H9 (cell line): ENCODE results near the gene RMC1. TPM values are rescaled to one million over a fixed set of nuclear protein-coding genes. Genes with fewer than 3 reads are reported as not detected.

Experiments used
- DNase-seq: peaks from one replicate; pipeline ENCODE4 v3.0.0-alpha.2; 2017
- H2AFZ ChIP-seq: one replicate; pipeline ENCODE4 v1.6.1; 2013; ENCODE audit warnings: mild to moderate bottlenecking, low read length, control low read depth, moderate library complexity
- H2AK5ac ChIP-seq: 2 replicates; pipeline ENCODE4 v1.6.1; 2013; ENCODE audit warnings: low read length, control low read depth, mixed read lengths; ENCODE audit not compliant: insufficient read length
- H2BK120ac ChIP-seq: one replicate; pipeline ENCODE4 v1.6.1; 2013; ENCODE audit warnings: low read depth, mild to moderate bottlenecking, low read length, control low read depth, inconsistent platforms; ENCODE audit not compliant: poor library complexity, severe bottlenecking
- H2BK12ac ChIP-seq: 2 replicates; pipeline ENCODE4 v1.6.1; 2013; ENCODE audit warnings: low read length, control low read depth, mixed read lengths, low read depth; ENCODE audit not compliant: insufficient read length
- H2BK15ac ChIP-seq: 2 replicates; pipeline ENCODE4 v1.6.1; 2013; ENCODE audit warnings: low read depth, low read length, control low read depth
- H2BK20ac ChIP-seq: one replicate; pipeline ENCODE4 v1.6.1; 2013; ENCODE audit warnings: low read depth, mild to moderate bottlenecking, low read length, control low read depth, inconsistent platforms; ENCODE audit not compliant: poor library complexity, severe bottlenecking
- H2BK5ac ChIP-seq: 2 replicates; pipeline ENCODE4 v1.6.1; 2013; ENCODE audit warnings: low read length, control low read depth, mixed read lengths; ENCODE audit not compliant: insufficient read length
- H3K14ac ChIP-seq: 2 replicates; pipeline ENCODE4 v1.6.1; 2013; ENCODE audit warnings: low read length, control low read depth; ENCODE audit not compliant: insufficient read depth
- H3K18ac ChIP-seq: 2 replicates; pipeline ENCODE4 v1.6.1; 2013; ENCODE audit warnings: low read depth, mild to moderate bottlenecking, mixed read lengths, low read length, control low read depth; ENCODE audit not compliant: insufficient read length
- H3K23ac ChIP-seq: 2 replicates; pipeline ENCODE4 v1.6.1; 2013; ENCODE audit warnings: low read length, control low read depth, mixed read lengths, low read depth; ENCODE audit not compliant: insufficient read length
- H3K23me2 ChIP-seq: 2 replicates; pipeline ENCODE4 v1.6.1; 2013; ENCODE audit warnings: low read depth, mild to moderate bottlenecking, mixed read lengths, low read length, control low read depth; ENCODE audit not compliant: insufficient read length, poor library complexity, severe bottlenecking
- H3K27ac ChIP-seq: 2 replicates; pipeline ENCODE4 v1.5.1; 2013; ENCODE audit warnings: low read length, control low read depth, mixed read lengths, low read depth; ENCODE audit not compliant: insufficient read length
- H3K27me3 ChIP-seq: 2 replicates; pipeline ENCODE4 v1.6.1; 2013; ENCODE audit warnings: low read length, control low read depth, inconsistent platforms; ENCODE audit not compliant: insufficient read depth
- H3K4ac ChIP-seq: 2 replicates; pipeline ENCODE4 v1.6.1; 2013; ENCODE audit warnings: low read depth, mild to moderate bottlenecking, control low read depth, inconsistent platforms, low read length, moderate library complexity
- H3K4me1 ChIP-seq: 2 replicates; pipeline ENCODE4 v1.6.1; 2013; ENCODE audit warnings: low read length, control low read depth, inconsistent platforms; ENCODE audit not compliant: insufficient read depth
- H3K4me2 ChIP-seq: 2 replicates; pipeline ENCODE4 v1.6.1; 2013; ENCODE audit warnings: low read length, control low read depth, mixed read lengths; ENCODE audit not compliant: insufficient read length, insufficient read depth
- H3K56ac ChIP-seq: 2 replicates; pipeline ENCODE4 v1.6.1; 2013; ENCODE audit warnings: low read depth, mild to moderate bottlenecking, mixed read lengths, low read length, control low read depth; ENCODE audit not compliant: insufficient read length
- H3K79me1 ChIP-seq: 2 replicates; pipeline ENCODE4 v1.6.1; 2013; ENCODE audit warnings: low read depth, mild to moderate bottlenecking, moderate library complexity, low read length, control low read depth, inconsistent platforms; ENCODE audit not compliant: insufficient read depth, poor library complexity, severe bottlenecking
- H3K79me2 ChIP-seq: 2 replicates; pipeline ENCODE4 v1.6.1; 2013; ENCODE audit warnings: low read length, control low read depth, inconsistent platforms; ENCODE audit not compliant: insufficient read depth
- H3K9ac ChIP-seq: 2 replicates; pipeline ENCODE4 v1.6.1; 2013; ENCODE audit warnings: low read length, control low read depth, mixed read lengths; ENCODE audit not compliant: insufficient read length; ENCODE audit errors: extremely low read depth
- H3K9me3 ChIP-seq: one replicate; pipeline ENCODE4 v1.6.1; 2013; ENCODE audit warnings: low read depth, low read length, inconsistent platforms; ENCODE audit not compliant: control insufficient read depth
- H3T11ph ChIP-seq: one replicate; pipeline ENCODE4 v1.6.1; 2013; ENCODE audit warnings: mild to moderate bottlenecking, low read length, control low read depth, inconsistent platforms
- H4K20me1 ChIP-seq: one replicate; pipeline ENCODE4 v1.6.1; 2013; ENCODE audit not compliant: control insufficient read depth, insufficient read length, insufficient read depth
- H4K5ac ChIP-seq: 2 replicates; pipeline ENCODE4 v1.6.1; 2013; ENCODE audit warnings: low read depth, mild to moderate bottlenecking, mixed read lengths, low read length, control low read depth; ENCODE audit not compliant: insufficient read length
- H4K8ac ChIP-seq: replicated peaks from 2 replicates; pipeline ENCODE4 v1.6.1; 2013; ENCODE audit warnings: low read length, control low read depth, mixed read lengths, low read depth; ENCODE audit not compliant: insufficient read length
- H4K91ac ChIP-seq: 2 replicates; pipeline ENCODE4 v1.6.1; 2013; ENCODE audit warnings: low read depth, mild to moderate bottlenecking, moderate library complexity, mixed read lengths, low read length, control low read depth; ENCODE audit not compliant: insufficient read length
- H3K27ac Mint-ChIP-seq, 3 experiments: 2 replicates in 2 of 3; 3 replicates in 1 of 3; pipeline ENCODE4 v1.8.0; 2020 to 2021; ENCODE audit warnings: mixed read lengths in 3 of 3, mild to moderate bottlenecking in 1 of 3, moderate library complexity in 1 of 3
- H3K27me3 Mint-ChIP-seq: 2 replicates; pipeline ENCODE4 v1.8.0; 2021; ENCODE audit warnings: low read depth, mild to moderate bottlenecking, moderate library complexity, mixed read lengths
- H3K36me3 Mint-ChIP-seq, 3 experiments: 2 replicates in 2 of 3; 3 replicates in 1 of 3; pipeline ENCODE4 v1.8.0; 2020 to 2021; ENCODE audit warnings: low read depth in 3 of 3, mixed read lengths in 3 of 3; ENCODE audit not compliant: insufficient read depth in 1 of 3
- H3K4me1 Mint-ChIP-seq, 2 experiments: 2 replicates each; pipeline ENCODE4 v1.8.0; 2020; ENCODE audit warnings: mixed read lengths in 2 of 2
- H3K4me3 Mint-ChIP-seq, 2 experiments: 2 replicates in 1 of 2; 3 replicates in 1 of 2; pipeline ENCODE4 v1.8.0; 2020 to 2021; ENCODE audit warnings: mild to moderate bottlenecking in 2 of 2, mixed read lengths in 2 of 2, moderate library complexity in 1 of 2
- H3K9me3 Mint-ChIP-seq, 2 experiments: 2 replicates in 1 of 2; 3 replicates in 1 of 2; pipeline ENCODE4 v1.8.0; 2020; ENCODE audit warnings: mild to moderate bottlenecking in 2 of 2, mixed read lengths in 2 of 2, moderate library complexity in 1 of 2
- CTCF ChIP-seq: fragments of 200-600 bp; sonication (generic); conservative IDR thresholded peaks from 3 replicates; pipeline ENCODE4 v1.8.0; 2021; ENCODE audit warnings: antibody characterized with exemption, mild to moderate bottlenecking
- WGBS: extraction: QIAGEN DNeasy Blood & Tissue Kit; methylation state at CpG from one replicate; pipeline ENCODE4 v1.1.7; 2013; ENCODE audit warnings: missing lambda C conversion rate, low lambda C conversion rate, mixed read lengths; ENCODE audit not compliant: insufficient read length; ENCODE audit errors: extremely low coverage; 5-methylcytosine and 5-hydroxymethylcytosine counted together
- total RNA-seq: library from RNA; stranded (reverse); gene quantifications from 2 replicates; pipeline ENCODE4 v1.2.1, GENCODE V29; 2021

Gene RMC1
- total RNA-seq, 1 experiment from 2014 or later: 21.3 TPM

DNA sequence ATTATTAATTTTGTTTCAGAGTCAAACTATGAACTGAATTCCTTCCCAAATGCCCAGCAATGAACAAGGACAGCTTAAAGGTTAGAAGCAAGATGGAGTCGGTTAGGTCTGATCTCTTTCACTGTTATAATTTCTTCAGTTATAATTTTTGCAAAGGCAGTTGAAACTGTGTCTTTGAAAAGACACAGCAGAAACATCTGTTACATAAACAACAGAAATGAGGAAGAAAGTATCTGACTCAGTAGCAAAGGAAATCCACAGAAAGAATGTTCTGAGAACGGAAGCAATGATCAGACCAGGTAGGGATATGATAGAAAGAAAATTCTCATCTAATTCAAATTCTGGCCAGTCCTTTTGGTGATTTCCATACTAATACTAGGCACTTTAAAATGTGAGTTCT is 5.2 kb upstream of the RMC1 start:
- peaks cover 7 to 13% of the 10 kb centered on the region in 2 experiments for H3K4me1 Mint-ChIP-seq

More for the DNA sequence above, 5.2 kb upstream of the RMC1 start:
- Histone ChIP-seq H2BK12ac (no peak overlapping the region), H3K56ac (no peak overlapping the region), H4K5ac (no peak overlapping the region), H3K14ac (no peak overlapping the region), H3K9ac (no peak overlapping the region), H3K23me2 (peaks cover 3% of the 10 kb centered on the region), H2BK15ac (no peak overlapping the region), H3K4me1 (no peaks in the 10 kb centered on the region), H3K27me3 (no peaks in the 10 kb centered on the region), H2AFZ (no peak overlapping the region), H4K91ac (no peak overlapping the region), H3K9me3 (no peaks in the 10 kb centered on the region), H3K23ac (no peak overlapping the region), H3K4me2 (no peak overlapping the region), H3K79me1 (no peaks in the 10 kb centered on the region), H2BK20ac (no peak overlapping the region), H2BK120ac (no peak overlapping the region), H3T11ph (no peak overlapping the region), H4K20me1 (no peaks in the 10 kb centered on the region), H2BK5ac (no peak overlapping the region), H3K27ac (no peak overlapping the region), H3K18ac (no peak overlapping the region), H4K8ac (no peak overlapping the region), H3K79me2 (no peaks in the 10 kb centered on the region), H3K4ac (no peak overlapping the region), H2AK5ac (no peak overlapping the region)
- TF ChIP-seq CTCF: no peak
- Mint-ChIP-seq H3K27ac (no peak overlapping the region), H3K9me3 (no peaks in the 10 kb centered on the region), H3K4me3 (no peak overlapping the region), H3K27me3 (peaks cover 6% of the 10 kb centered on the region), H3K36me3 (no peaks in the 10 kb centered on the region)
- DNase-seq: no peak
- WGBS: no CpG with 5 or more reads among the region's 2 CpGs
